Measurements from ENCODE around the gene PHGDH.

PHGDH gene

GRCh38 chr1:119718409-119718808 is 6.7 kb downstream of the PHGDH start:
- Histone ChIP-seq H3K79me2 (ENCODE audit: control insufficient read depth, insufficient read depth, low read length) (peaks cover 81% of the 10 kb centered on the region), H3K56ac (ENCODE audit: low read length) (no peak overlapping the region), H3K36me3 (ENCODE audit: control insufficient read depth, insufficient read depth, low read length) (peaks cover 16% of the 10 kb centered on the region), H3K4me3 (ENCODE audit: low read length) (no peak overlapping the region), H3K27ac (ENCODE audit: low read depth, low read length) (no peak overlapping the region), H2AK5ac (ENCODE audit: low read length) (no peak overlapping the region), H3K79me1 (ENCODE audit: low read length) (peaks cover 34% of the 10 kb centered on the region), H3K18ac (ENCODE audit: low read length) (no peak overlapping the region), H4K5ac (ENCODE audit: low read length) (no peak overlapping the region), H2BK15ac (replicated peaks; ENCODE audit: low read depth) (no peak overlapping the region), H3K4me1 (ENCODE audit: control insufficient read depth, low read depth, low read length) (peaks cover 28% of the 10 kb centered on the region), H3K27me3 (ENCODE audit: insufficient read depth, low read length, poor library complexity) (no peaks in the 10 kb centered on the region), H3K9ac (ENCODE audit: low read length) (no peak overlapping the region), H3K23ac (ENCODE audit: low read length) (no peak overlapping the region), H3K4me2 (ENCODE audit: low read length) (no peak overlapping the region), H4K8ac (ENCODE audit: low read depth, low read length) (no peak overlapping the region), H3K4ac (ENCODE audit: low read depth, low read length) (no peak overlapping the region), H2BK5ac (ENCODE audit: low read length) (no peak overlapping the region), H2BK120ac (ENCODE audit: low read depth, low read length) (no peak overlapping the region)
- no peak for DNase-seq

- H4K5ac ChIP-seq (ENCODE audit: low read length) = no peak overlapping the region
- no peak overlapping the region for H2BK15ac ChIP-seq (replicated peaks; ENCODE audit: low read depth)
- no peak overlapping the region for H3K4me3 ChIP-seq (ENCODE audit: low read length)
- H3K18ac ChIP-seq (ENCODE audit: low read length) = no peak overlapping the region
- H3K27me3 ChIP-seq (ENCODE audit: insufficient read depth, low read length, poor library complexity) = no peaks in the 10 kb centered on the region
- no peak overlapping the region for H3K27ac ChIP-seq (ENCODE audit: low read depth, low read length)
- no CpG with 5 or more reads among the region's 3 CpGs for WGBS (ENCODE audit: extremely low coverage, insufficient coverage, low lambda C conversion rate)
- H3K4me1 ChIP-seq (ENCODE audit: control insufficient read depth, low read depth, low read length) = peaks cover 26% of the 10 kb centered on the region
- H2AK5ac ChIP-seq (ENCODE audit: low read length) = no peak overlapping the region
- H4K8ac ChIP-seq (ENCODE audit: low read depth, low read length) = no peak overlapping the region
- peaks cover 21% of the 10 kb centered on the region for H3K36me3 ChIP-seq (ENCODE audit: control insufficient read depth, insufficient read depth, low read length)
- H2BK120ac ChIP-seq (ENCODE audit: low read depth, low read length) = no peak overlapping the region
- no peak overlapping the region for H3K9ac ChIP-seq (ENCODE audit: low read length)
- peaks cover 37% of the 10 kb centered on the region for H3K79me1 ChIP-seq (ENCODE audit: low read length)
- H3K4me2 ChIP-seq (ENCODE audit: low read length) = no peak overlapping the region
- H3K56ac ChIP-seq (ENCODE audit: low read length) = no peak overlapping the region
- H3K23ac ChIP-seq (ENCODE audit: low read length) = no peak overlapping the region
- no peak overlapping the region for H2BK5ac ChIP-seq (ENCODE audit: low read length)
- peaks cover 76% of the 10 kb centered on the region for H3K79me2 ChIP-seq (ENCODE audit: control insufficient read depth, insufficient read depth, low read length)
- no peak for DNase-seq
- no peak overlapping the region for H3K4ac ChIP-seq (ENCODE audit: low read depth, low read length)
Observed at GRCh38 chr1:119718972-119719371, 7.2 kb downstream of the PHGDH start.

- Histone ChIP-seq H3K4me2 (ENCODE audit: low read length) (no peak overlapping the region), H2BK15ac (replicated peaks; ENCODE audit: low read depth) (no peak overlapping the region), H3K56ac (ENCODE audit: low read length) (no peak overlapping the region), H2BK5ac (ENCODE audit: low read length) (no peak overlapping the region), H3K79me2 (ENCODE audit: control insufficient read depth, insufficient read depth, low read length) (peaks cover 64% of the 10 kb centered on the region), H3K23ac (ENCODE audit: low read length) (no peak overlapping the region), H2BK120ac (ENCODE audit: low read depth, low read length) (no peak overlapping the region), H3K27me3 (ENCODE audit: insufficient read depth, low read length, poor library complexity) (no peaks in the 10 kb centered on the region), H4K8ac (ENCODE audit: low read depth, low read length) (no peak overlapping the region), H3K4ac (ENCODE audit: low read depth, low read length) (no peak overlapping the region), H2AK5ac (ENCODE audit: low read length) (no peak overlapping the region), H4K5ac (ENCODE audit: low read length) (no peak overlapping the region), H3K36me3 (ENCODE audit: control insufficient read depth, insufficient read depth, low read length) (peaks cover 36% of the 10 kb centered on the region), H3K18ac (ENCODE audit: low read length) (no peak overlapping the region), H3K4me1 (ENCODE audit: control insufficient read depth, low read depth, low read length) (peaks cover 13% of the 10 kb centered on the region), H3K79me1 (ENCODE audit: low read length) (peaks cover 36% of the 10 kb centered on the region), H3K4me3 (ENCODE audit: low read length) (no peak overlapping the region), H3K9ac (ENCODE audit: low read length) (no peak overlapping the region), H3K27ac (ENCODE audit: low read depth, low read length) (no peak overlapping the region)
- no CpG with 5 or more reads among the region's 11 CpGs for WGBS (ENCODE audit: extremely low coverage, insufficient coverage, low lambda C conversion rate)
- no peak for DNase-seq
Observed at GRCh38 chr1:119720866-119721440, 9.2 kb downstream of the PHGDH start.

GRCh38 chr1:119721896-119722295 is 10.2 kb downstream of the PHGDH start:
- Histone ChIP-seq H3K27ac (ENCODE audit: low read depth, low read length) (no peak overlapping the region), H3K18ac (ENCODE audit: low read length) (no peak overlapping the region), H3K56ac (ENCODE audit: low read length) (no peak overlapping the region), H2BK5ac (ENCODE audit: low read length) (no peak overlapping the region), H2BK15ac (replicated peaks; ENCODE audit: low read depth) (no peak overlapping the region), H3K4ac (ENCODE audit: low read depth, low read length) (no peak overlapping the region), H3K36me3 (ENCODE audit: control insufficient read depth, insufficient read depth, low read length) (peaks cover 44% of the 10 kb centered on the region), H3K4me2 (ENCODE audit: low read length) (no peak overlapping the region), H3K4me3 (ENCODE audit: low read length) (no peak overlapping the region), H2BK120ac (ENCODE audit: low read depth, low read length) (no peak overlapping the region), H3K79me1 (ENCODE audit: low read length) (peaks cover 36% of the 10 kb centered on the region), H3K23ac (ENCODE audit: low read length) (no peak overlapping the region), H2AK5ac (ENCODE audit: low read length) (no peak overlapping the region), H3K4me1 (ENCODE audit: control insufficient read depth, low read depth, low read length) (peaks cover 6% of the 10 kb centered on the region), H3K27me3 (ENCODE audit: insufficient read depth, low read length, poor library complexity) (no peaks in the 10 kb centered on the region), H4K8ac (ENCODE audit: low read depth, low read length) (no peak overlapping the region), H3K9ac (ENCODE audit: low read length) (no peak overlapping the region), H3K79me2 (ENCODE audit: control insufficient read depth, insufficient read depth, low read length) (peaks cover 56% of the 10 kb centered on the region), H4K5ac (ENCODE audit: low read length) (no peak overlapping the region)
- WGBS (ENCODE audit: extremely low coverage, insufficient coverage, low lambda C conversion rate) = no CpG with 5 or more reads among the region's 5 CpGs
- no peak for DNase-seq

- H3K18ac ChIP-seq (ENCODE audit: low read length) = no peak overlapping the region
- H2BK120ac ChIP-seq (ENCODE audit: low read depth, low read length) = no peak overlapping the region
- H3K36me3 ChIP-seq (ENCODE audit: control insufficient read depth, insufficient read depth, low read length) = peaks cover 49% of the 10 kb centered on the region
- H3K27ac ChIP-seq (ENCODE audit: low read depth, low read length) = no peak overlapping the region
- peaks cover 33% of the 10 kb centered on the region for H3K79me1 ChIP-seq (ENCODE audit: low read length)
- H2BK5ac ChIP-seq (ENCODE audit: low read length) = no peak overlapping the region
- no peak for DNase-seq
- no peak overlapping the region for H4K5ac ChIP-seq (ENCODE audit: low read length)
- H3K56ac ChIP-seq (ENCODE audit: low read length) = no peak overlapping the region
- H2AK5ac ChIP-seq (ENCODE audit: low read length) = no peak overlapping the region
- H3K4me1 ChIP-seq (ENCODE audit: control insufficient read depth, low read depth, low read length) = no peaks in the 10 kb centered on the region
- H4K8ac ChIP-seq (ENCODE audit: low read depth, low read length) = no peak overlapping the region
- no peak overlapping the region for H3K4me2 ChIP-seq (ENCODE audit: low read length)
- no peak overlapping the region for H3K4me3 ChIP-seq (ENCODE audit: low read length)
- no CpG with 5 or more reads among the region's 8 CpGs for WGBS (ENCODE audit: extremely low coverage, insufficient coverage, low lambda C conversion rate)
- no peak overlapping the region for H3K4ac ChIP-seq (ENCODE audit: low read depth, low read length)
- no peaks in the 10 kb centered on the region for H3K27me3 ChIP-seq (ENCODE audit: insufficient read depth, low read length, poor library complexity)
- H3K9ac ChIP-seq (ENCODE audit: low read length) = no peak overlapping the region
- H2BK15ac ChIP-seq (replicated peaks; ENCODE audit: low read depth) = no peak overlapping the region
- H3K79me2 ChIP-seq (ENCODE audit: control insufficient read depth, insufficient read depth, low read length) = peaks cover 34% of the 10 kb centered on the region
- no peak overlapping the region for H3K23ac ChIP-seq (ENCODE audit: low read length)
Observed at GRCh38 chr1:119724611-119725218, 13.0 kb downstream of the PHGDH start.

- Histone ChIP-seq H4K8ac (ENCODE audit: low read depth, low read length) (no peak overlapping the region), H2BK120ac (ENCODE audit: low read depth, low read length) (no peak overlapping the region), H3K56ac (ENCODE audit: low read length) (no peak overlapping the region), H3K4me1 (ENCODE audit: control insufficient read depth, low read depth, low read length) (no peaks in the 10 kb centered on the region), H3K4me3 (ENCODE audit: low read length) (no peak overlapping the region), H3K9ac (ENCODE audit: low read length) (no peak overlapping the region), H3K4me2 (ENCODE audit: low read length) (no peak overlapping the region), H3K79me1 (ENCODE audit: low read length) (peaks cover 34% of the 10 kb centered on the region), H2BK15ac (replicated peaks; ENCODE audit: low read depth) (no peak overlapping the region), H3K18ac (ENCODE audit: low read length) (no peak overlapping the region), H3K27ac (ENCODE audit: low read depth, low read length) (no peak overlapping the region), H3K4ac (ENCODE audit: low read depth, low read length) (no peak overlapping the region), H2BK5ac (ENCODE audit: low read length) (no peak overlapping the region), H3K36me3 (ENCODE audit: control insufficient read depth, insufficient read depth, low read length) (peaks cover 52% of the 10 kb centered on the region), H3K79me2 (ENCODE audit: control insufficient read depth, insufficient read depth, low read length) (peaks cover 26% of the 10 kb centered on the region), H4K5ac (ENCODE audit: low read length) (no peak overlapping the region), H3K23ac (ENCODE audit: low read length) (no peak overlapping the region), H3K27me3 (ENCODE audit: insufficient read depth, low read length, poor library complexity) (no peaks in the 10 kb centered on the region), H2AK5ac (ENCODE audit: low read length) (no peak overlapping the region)
- DNase-seq = no peak
- whole genome bisulfite sequencing (ENCODE audit: extremely low coverage, insufficient coverage, low lambda C conversion rate) = no CpG with 5 or more reads among the region's 5 CpGs
Observed at GRCh38 chr1:119725626-119726025, 13.9 kb downstream of the PHGDH start.
